Activated gamma-delta T cell treated with Interleukin-2 at 50 U/mL for 16 hours (primary cell): ENCODE data around the gene PRDM16.
"Not testable (repeated sequence)": the region's sequence is repeated elsewhere in the genome, so short reads cannot be mapped to it uniquely, and the experiment has no call there.

ENCODE experiments used
- DNase-seq: peaks from one replicate; pipeline ENCODE4 v3.0.0-alpha.2; 2020

PRDM16 gene

GRCh38 chr1:3235496-3235895, 166.5 kb downstream of the PRDM16 start:
- DNase-seq, result no peak

DNA sequence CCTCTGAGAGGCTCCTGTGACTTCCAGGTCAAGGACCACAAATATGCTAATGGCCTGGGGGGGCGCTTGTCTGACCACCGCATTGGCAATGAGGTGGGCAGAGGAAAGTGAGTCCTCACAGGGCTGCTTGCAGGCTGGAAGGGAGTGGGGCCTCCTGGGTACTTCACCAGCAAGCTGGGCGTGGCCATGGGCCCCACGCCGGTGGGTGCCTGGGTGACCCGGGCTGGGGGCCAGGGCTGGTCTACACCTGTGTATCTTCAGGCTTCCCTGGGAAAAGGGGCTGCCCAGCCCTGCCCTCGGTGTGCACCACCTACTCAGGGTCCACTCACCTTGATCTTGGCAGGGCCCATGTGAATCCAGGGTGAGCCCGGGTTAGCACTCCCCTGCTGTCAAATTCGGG, 167.4 kb downstream of the PRDM16 start:
- no peak for DNase-seq

DNA sequence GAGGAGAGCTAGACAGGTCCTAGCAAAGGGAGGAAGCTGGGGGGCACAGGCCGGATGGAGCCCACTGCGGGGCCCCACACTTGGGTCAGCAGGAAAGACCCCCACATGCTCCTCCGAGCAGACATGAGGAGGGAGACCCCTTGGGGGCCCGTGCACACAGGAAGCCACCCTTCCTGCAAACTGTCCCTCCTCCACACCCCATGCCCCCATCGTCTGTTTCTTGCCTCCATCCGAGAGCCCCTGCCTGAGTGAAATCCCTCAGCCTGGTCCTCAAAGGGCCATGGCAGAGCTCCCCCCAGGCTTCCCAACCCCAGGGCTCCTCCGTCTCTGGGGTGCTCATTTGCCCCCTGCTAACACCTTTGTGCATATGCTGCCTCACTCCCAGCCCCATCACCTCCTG, 168.0 kb downstream of the PRDM16 start:
- DNase-seq, result no peak

GRCh38 chr1:3237570-3237969, 168.6 kb downstream of the PRDM16 start:
- DNase-seq, result no peak

DNA sequence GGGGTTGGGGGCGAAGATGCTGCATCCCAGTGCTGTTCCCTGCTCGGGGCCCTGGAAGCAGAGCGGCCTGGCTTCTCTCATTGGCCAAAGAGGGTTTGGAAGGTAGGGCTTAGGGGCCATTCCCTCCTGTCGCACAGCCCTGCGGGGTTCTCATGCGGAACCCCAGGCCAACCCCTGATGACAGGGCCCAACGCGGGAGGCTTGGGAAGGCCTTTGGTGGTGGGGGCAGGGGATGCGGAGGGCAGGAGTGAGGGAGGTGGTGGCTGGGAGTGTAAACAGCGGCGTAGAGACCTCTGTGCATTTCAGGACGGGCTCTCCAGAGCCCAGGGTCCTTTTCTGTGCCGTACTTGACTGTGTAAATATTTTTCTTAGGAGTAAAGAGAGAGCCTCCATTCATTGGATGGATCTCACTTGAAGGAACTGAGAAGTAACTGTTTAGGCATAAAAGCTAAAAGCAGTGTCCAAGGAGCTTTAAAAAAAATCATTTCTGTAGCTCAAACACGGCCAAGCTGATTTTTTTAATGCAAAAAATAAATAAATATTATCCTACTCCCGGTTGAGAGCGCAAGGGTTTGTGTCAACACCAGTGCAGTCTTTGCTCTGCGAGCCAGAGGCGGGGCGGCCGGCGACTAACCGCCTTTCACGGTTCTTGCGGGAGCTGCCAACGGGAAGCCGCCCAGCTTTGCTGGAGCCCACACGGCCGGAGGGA, 169.1 kb downstream of the PRDM16 start:
- DNase-seq, result no peak

GRCh38 chr1:3238703-3239278, 169.8 kb downstream of the PRDM16 start:
- DNase-seq, result no peak

GRCh38 chr1:3239991-3240390, 171.0 kb downstream of the PRDM16 start:
- DNase-seq, result not testable (repeated sequence)

DNA sequence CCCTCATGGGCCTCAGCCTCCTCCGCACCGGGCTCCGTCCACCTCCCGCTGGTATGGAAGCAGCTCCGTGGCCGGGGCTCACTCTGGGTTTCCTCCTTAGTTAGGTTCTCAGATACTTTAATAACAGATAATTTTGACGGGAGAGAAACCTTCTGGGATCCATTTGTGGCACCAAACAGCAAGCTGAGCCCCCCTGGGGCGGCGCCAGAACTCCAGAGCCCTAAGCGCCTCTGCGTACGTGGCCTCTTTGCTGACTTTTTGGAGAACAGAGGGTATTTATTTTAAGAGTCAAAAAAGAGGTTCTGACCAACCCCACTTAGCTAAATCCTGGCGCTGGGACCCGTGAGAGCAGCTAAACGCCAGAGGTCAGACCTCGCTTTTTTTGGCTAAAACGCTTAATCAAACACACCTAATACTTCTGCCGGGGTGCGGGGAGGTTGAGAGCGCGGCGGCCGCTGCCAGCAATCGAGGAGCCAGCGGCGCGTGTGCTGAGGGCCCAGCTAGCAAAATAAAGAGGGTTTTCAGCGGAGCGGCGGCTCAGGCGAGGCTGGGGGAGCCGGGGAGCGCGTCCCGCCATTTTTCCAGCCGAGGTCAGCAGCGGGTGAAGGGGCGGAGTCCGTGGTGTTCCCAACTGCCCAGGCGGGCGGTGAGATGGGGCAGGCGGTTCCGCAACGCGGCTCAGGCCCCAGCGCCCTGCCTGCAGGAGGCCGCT, 171.7 kb downstream of the PRDM16 start:
- no peak for DNase-seq

GRCh38 chr1:3241236-3241550, 172.2 kb downstream of the PRDM16 start:
- DNase-seq, result no peak

- DNase-seq, result no peak
Observed at GRCh38 chr1:3241673-3242407, 172.8 kb downstream of the PRDM16 start.

DNA sequence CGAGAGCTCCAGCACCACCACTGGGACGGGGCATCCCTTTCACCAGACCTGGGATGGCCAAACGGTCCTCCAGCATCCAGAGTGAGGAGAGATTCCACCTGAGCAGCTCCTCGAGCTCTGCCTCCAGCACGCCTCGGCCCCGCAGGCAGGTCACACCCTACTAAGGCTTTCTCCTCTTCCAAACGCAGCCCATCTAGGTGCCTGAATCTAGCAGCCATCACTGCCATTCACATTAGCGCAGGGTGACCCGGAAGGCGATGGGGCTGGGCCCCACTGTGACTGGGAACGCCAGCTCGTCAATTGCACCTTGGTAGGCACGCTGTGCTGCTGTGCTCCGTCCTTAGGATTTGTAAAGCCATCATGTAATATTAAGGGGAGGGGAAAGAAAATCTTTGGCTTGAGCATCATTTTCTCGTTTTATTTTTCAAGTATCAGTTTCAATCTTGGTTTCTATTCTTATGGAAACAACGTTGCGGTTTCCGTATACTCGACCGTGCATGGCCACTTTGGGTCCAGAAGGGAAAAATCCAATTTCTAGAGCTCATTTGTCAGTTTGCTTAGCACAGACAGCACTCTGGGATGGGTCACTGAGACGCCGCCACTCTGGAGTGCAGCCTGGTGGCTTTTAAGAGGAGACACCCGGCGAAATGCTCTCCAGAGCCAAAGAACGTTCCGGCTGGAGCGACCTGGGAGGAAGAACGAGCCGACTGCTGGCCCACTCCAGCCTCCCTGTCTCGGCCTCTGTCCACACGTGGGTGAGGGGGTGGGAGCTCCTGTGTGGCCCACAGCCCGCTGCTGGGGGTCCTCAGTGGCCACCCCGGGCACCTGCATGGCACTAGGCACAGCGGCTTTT, 173.6 kb downstream of the PRDM16 start:
- DNase-seq, result no peak

GRCh38 chr1:3243304-3243703, 174.3 kb downstream of the PRDM16 start:
- DNase-seq, result no peak

DNA sequence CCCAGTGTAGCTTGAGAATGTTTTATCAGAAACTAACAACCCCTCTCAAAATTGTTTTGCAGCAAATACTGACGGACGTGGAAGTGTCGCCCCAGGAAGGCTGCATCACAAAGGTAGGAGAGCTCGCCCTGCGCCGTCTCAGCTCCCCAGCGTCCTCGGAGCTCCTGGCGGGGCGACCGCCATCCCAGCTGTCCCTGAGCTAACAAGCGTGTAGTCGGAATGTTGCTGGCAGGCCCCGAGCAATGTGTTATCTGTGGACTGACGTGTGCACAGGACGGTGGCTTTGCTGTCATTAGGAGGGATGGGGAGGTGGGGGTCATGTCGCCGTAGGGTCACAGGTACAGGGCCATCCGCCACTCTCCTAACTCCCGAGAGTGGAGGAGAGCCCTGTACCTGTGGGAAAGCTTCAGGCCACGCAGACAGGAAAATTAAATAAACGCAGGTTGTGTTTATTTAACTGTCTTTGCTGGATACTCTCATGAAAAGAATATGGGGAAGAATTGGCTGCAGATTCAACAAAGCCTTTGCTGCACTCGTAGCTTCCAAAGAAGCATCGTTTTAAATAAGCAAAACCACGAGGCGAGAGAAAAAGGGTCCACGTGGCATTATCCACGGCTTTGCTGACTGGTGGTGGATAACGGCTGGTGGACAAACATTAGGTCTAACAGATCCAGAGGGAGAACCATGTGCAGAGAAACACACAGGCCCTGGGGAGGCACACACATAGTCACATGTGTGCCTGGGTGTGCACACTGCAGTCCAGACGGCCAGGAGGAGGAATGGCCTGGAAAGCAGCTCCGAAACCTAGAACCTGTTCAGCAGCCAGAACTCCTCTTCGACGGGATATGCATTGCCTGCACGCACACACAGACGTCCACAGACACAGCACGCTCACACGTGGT, 175.3 kb downstream of the PRDM16 start:
- no peak for DNase-seq

- DNase-seq, result no peak
Observed at GRCh38 chr1:3244927-3245315, 175.9 kb downstream of the PRDM16 start.

- no peak for DNase-seq
Observed at GRCh38 chr1:3245344-3245743, 176.3 kb downstream of the PRDM16 start.

DNA sequence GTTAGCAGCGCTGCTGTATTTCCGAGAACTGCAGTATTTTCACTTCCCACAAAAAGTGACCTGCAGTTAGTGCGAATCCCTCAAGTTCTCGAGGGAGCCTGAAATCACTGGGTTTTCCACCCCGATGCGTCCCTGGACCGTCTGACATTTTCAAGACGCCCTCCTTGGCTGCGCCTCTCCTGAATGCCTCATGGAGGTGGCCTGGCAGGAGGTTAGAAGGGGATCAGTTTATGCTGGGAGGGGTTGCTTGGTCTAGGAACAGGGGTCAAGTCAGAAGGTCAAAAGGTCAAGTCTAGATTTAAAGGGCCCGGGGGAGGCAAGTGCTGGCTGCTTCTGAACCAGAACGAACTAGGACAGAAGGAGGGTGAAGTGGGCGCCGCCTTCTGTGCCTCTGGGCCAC, 176.8 kb downstream of the PRDM16 start:
- DNase-seq, result no peak

DNA sequence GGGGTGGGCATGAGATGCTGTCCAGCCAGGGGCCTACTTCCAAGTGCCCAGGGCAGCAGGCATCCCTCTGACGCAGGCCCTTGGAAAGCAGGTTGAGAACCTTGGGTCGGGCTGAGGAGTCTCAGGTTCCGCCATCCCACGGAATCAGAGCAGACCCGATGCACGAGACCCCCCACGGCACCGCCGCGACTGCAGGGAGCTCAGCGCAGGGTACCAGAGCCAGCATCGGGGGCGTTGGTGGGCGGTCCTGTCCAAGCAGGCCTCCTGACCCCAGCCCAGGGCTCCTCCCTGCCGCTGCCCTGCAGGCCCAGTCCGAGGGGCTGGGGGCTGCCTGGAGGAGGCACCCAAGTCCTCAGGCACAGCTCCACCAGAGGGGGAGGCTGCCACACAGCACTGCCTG, 177.2 kb downstream of the PRDM16 start:
- DNase-seq, result no peak

- no peak for DNase-seq
Observed at GRCh38 chr1:3247521-3248121, 178.6 kb downstream of the PRDM16 start.

GRCh38 chr1:3248155-3249141, 179.4 kb downstream of the PRDM16 start:
- DNase-seq, result no peak

DNA sequence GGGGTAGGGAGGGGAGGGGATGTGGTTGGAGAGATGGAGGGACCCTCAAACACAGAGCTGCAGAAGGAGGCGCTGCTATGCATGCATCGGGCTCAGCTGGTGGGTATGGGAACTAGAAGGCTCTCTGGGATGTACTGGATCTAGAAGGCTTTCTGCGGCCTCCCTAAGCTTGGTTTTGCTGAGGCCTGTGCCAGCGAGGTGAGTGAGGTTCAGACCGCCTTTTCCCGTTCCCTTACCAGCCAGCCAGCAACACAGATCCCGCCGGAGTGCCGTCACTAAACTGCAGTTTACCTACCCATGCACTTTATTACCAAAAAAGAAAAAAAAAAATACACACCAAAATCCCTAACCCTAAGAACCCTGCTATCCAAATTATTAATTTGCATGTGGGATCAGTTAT, 180.2 kb downstream of the PRDM16 start:
- DNase-seq, result no peak
